HG03442 (cell line): ENCODE measurements around the gene TDRD3.
"Not testable (repeated sequence)": the region's sequence is repeated elsewhere in the genome, so short reads cannot be mapped to it uniquely, and the experiment has no call there.

Experiments
- ATAC-seq: cut with Tn5 transposase; IDR thresholded peaks from one replicate; pipeline ENCODE4 v1.9.1; 2021; ENCODE audit warnings: mild to moderate bottlenecking, moderate library complexity; ENCODE audit not compliant: unreplicated experiment

TDRD3 gene

GRCh38 chr13:60396783-60397703 lies at the start of gene TDRD3:
Gene TDRD3, plus strand, starts transcription at chr13:60397220. Its CDS starts 145 bp downstream, at chr13:60397365.
- ATAC-seq = peak; percentile 48

GRCh38 chr13:60347690-60348089 lies 49.3 kb upstream of the TDRD3 start:
- ATAC-seq = no peak

- ATAC-seq = no peak
Observed at GRCh38 chr13:60348097-60348496, 48.9 kb upstream of the TDRD3 start.

GRCh38 chr13:60351326-60351725 lies 45.7 kb upstream of the TDRD3 start:
- no peak for ATAC-seq

GRCh38 chr13:60351855-60352615 lies 45.0 kb upstream of the TDRD3 start:
- ATAC-seq = no peak

- ATAC-seq = no peak
Observed at GRCh38 chr13:60352644-60353043, 44.4 kb upstream of the TDRD3 start.

- ATAC-seq = no peak
Observed at GRCh38 chr13:60355056-60355455, 42.0 kb upstream of the TDRD3 start.

GRCh38 chr13:60356970-60357369 lies 40.0 kb upstream of the TDRD3 start:
- no peak for ATAC-seq

- no peak for ATAC-seq
Observed at GRCh38 chr13:60358453-60358852, 38.6 kb upstream of the TDRD3 start.

- no peak for ATAC-seq
Observed at GRCh38 chr13:60363288-60363687, 33.7 kb upstream of the TDRD3 start.

GRCh38 chr13:60369242-60369641 lies 27.8 kb upstream of the TDRD3 start:
- peak; percentile 72 for ATAC-seq

GRCh38 chr13:60370343-60370742 lies 26.7 kb upstream of the TDRD3 start:
- ATAC-seq = no peak

- ATAC-seq = no peak
Observed at GRCh38 chr13:60372141-60372540, 24.9 kb upstream of the TDRD3 start.

- ATAC-seq = not testable (repeated sequence)
Observed at GRCh38 chr13:60379282-60379681, 17.7 kb upstream of the TDRD3 start.

- no peak for ATAC-seq
Observed at GRCh38 chr13:60379837-60380565, 17.0 kb upstream of the TDRD3 start.

GRCh38 chr13:60384911-60385310 lies 12.1 kb upstream of the TDRD3 start:
- ATAC-seq = no peak

GRCh38 chr13:60386250-60386649 lies 10.8 kb upstream of the TDRD3 start:
- no peak for ATAC-seq

GRCh38 chr13:60392131-60392530 lies 4.9 kb upstream of the TDRD3 start:
- no peak for ATAC-seq

GRCh38 chr13:60395971-60396782 lies 843 bp upstream of the TDRD3 start:
- peak; percentile 71 for ATAC-seq

- peak; percentile 26 for ATAC-seq
Observed at GRCh38 chr13:60397704-60398378, 821 bp downstream of the TDRD3 start.
